Stimulated activated CD4-positive, alpha-beta T cell treated with anti-CD3 and anti-CD28 coated beads, Interleukin-2, amount 100 ng/mL, for 48 hours (primary cell): Measurements from ENCODE around the gene IQCM.

Experiments used
- DNase-seq, 2 donors: peaks; one replicate each; pipeline ENCODE4 v3.0.0-alpha.2; 2020

Gene IQCM

DNA sequence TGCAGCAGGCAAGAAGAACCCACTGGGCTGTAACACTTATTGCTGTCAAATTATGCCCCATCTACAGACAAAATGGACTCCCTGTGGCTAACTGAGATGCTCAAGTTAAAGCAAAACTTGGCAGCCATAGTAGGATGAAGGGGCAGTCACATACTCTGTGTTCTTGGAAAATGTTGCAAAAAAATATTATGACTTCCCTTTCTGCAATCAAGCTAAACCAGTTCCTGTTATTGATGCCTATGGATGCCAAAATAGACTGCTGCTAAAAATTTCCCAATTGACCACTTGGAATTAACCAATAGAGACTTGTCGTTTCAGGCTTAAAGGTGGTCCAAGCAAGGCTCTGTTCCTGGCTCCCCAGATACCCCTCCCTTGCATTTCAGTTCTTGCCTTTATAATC is 49.5 kb downstream of the IQCM start:
- no peak for DNase-seq

DNA sequence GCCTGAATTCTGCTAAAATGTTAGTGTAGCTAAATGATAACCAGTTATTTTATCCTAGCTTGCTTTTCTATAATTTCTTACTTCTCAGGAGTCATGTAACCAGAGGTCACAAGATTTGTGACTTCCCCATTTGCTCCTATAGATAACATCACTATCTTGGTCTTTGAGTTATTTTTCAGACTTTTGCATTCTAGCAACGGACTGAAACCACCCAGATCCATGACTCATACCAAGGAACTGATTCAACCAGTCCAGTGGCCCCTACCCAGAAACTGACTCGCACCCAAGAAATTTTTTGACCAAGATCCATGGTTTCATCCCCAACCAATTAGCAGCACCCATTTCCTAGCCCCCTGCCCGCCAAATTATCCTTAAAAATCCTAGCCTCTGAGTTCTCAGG is 50.0 kb downstream of the IQCM start:
- DNase-seq, result no peak

DNA sequence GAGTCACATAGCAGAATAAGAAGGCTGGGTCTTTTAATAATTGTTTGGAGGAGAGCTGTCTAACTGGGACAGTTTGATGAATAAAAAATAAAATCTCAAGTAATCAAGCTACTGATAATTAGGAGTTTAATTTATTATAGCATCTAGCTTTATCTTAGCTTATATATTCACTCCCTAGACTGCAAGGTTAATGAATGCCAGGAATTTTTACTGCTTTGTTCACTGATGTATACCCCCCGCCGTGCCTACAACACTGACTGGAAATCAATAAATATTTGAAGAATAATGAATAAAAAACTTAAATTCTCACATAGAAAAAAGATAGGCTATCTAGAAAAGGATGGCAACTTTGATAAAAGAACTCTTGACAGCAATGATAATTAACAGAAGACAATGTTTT is 59.7 kb downstream of the IQCM start:
- DNase-seq, result no peak

DNA sequence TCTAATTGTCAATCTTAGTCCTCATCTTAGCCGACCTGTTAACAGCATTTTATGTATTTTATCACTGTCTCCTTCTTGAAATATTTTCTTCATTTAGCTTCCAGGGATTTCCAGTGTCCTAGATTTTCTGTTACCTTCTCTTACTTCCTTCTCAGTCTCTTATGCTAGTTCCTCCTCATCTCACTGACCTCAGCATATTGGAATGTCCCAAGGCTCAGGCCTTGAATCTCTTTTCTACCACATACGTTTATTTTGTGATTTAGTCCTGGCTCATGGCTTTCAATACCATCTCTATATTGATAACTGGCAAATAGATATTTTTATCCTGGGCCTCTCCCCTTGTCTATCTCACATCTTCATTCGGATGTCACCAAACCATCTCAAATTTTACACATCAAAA is 61.1 kb downstream of the IQCM start:
- DNase-seq, result no peak

DNA sequence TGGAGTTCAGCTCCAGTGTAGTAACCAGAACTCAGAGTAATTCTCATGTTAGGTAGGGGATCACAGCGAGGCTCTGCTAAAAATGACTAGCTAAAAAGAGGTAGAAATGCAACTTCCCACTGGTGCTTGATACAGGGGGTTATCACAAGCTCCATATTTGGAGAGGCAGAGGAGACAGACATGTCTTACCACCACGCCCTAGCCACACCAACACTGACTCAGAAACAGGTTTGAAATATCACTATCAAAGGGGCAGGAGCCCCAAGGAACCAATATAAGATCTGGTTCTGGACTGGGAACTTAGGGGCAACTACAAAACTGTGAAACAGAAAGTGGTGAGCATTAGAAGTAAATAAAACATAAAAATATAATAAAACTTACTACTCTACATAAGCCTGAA is 62.9 kb downstream of the IQCM start:
- DNase-seq, result no peak

DNA sequence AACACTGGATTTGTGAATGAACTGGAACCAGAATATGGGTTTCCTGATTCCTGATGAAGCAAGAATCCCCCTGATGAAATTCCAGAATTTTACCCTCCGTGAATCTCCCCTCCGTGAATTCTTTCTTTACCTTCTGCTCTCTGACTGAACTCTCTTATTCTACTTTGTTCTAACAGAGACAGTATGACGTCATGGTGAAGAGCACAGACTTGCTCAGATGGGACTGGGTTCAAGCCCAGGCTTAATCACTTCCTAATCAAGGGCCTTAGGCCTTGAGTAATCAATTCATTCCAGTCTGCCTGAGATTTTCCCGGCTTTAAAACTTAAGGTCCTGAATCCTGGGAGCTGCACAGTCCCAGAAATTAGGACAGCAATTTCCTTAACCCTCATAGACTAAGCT is 64.5 kb downstream of the IQCM start:
- no peak for DNase-seq

DNA sequence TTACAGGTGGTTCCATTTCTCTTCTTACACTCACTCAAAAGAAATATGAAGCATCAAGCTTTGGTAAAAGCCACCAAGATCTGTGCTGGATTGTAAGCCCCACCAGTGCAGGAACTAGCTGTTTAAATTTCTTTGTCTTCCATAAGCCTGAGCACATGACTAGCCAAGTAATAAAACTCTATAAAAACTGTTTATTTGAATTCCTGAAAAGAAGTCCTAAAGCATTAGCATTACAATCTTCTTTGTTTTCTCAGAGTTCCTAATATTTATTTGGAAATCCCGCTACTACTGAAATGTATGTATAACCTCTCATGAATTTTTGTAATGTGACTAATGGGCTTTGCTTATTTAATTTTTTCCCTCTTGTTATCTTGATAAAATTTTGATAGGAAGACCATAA is 65.9 kb downstream of the IQCM start:
- DNase-seq, result no peak

DNA sequence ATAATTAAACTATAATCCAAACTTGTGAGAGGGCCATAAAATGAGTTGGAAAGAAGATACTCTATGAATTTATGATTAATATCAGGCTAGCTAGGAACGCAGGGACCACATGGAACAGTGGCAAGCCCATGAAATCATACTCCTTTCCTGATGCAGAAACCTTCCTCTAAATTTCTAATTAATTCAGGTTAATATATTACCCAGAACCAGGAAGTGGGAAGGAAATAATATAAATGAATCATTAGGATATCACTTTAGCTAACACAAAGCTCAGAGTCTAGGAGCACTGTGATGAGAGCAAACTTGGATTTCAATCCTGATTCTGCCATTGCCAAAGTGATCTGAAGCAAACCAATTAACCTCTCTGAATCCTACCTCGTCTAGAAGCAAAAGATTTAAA is 68.0 kb downstream of the IQCM start:
- DNase-seq, result no peak

DNA sequence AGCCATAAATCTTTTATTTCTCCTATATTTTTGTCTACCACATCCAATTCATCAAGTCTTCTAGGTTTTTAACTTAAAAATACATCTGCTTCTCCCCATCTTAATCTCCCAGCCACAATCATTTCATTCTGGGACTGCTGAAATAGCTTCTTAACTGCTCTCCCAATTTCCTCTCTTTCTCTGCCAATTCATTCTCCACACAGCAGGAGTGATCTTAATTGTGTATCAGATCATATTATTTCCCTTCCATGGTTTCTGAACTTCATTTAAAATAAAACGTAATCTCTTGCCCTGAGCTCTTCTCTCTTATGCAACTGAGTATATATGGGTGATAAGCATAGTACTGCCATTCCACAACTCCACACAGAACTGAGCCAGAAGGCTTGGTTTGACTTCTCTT is 69.4 kb downstream of the IQCM start:
- no peak for DNase-seq

DNA sequence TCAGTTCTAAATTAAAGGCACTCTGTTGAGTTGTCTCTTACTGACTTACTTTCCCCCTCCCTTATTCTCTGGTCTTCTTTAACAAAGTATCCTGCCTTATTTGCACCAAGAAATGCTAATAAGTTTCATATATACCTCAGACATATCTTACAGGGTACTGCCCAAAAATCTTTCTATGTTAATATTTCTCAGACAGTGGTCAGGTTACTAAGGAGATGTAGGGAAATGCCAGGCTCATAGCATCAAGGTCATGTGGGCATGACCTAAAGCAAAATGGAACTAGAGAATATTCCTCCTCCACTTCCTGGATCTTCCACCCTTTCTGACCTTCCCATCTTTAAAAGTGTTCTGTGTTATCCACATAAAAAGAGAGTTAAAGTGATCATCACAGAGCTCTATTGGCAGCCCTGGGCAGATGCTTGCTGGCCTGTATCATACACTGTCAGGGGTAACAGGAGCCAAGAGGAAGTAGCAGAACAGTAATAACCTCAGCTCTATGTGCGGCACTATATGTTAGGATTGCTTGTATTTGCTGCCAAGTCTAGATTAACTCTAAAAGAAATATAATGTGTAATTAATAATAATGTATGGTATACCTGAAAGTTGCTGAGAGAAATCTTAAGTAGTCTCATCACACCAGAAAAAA is 74.3 kb downstream of the IQCM start:
- DNase-seq, result no peak

DNA sequence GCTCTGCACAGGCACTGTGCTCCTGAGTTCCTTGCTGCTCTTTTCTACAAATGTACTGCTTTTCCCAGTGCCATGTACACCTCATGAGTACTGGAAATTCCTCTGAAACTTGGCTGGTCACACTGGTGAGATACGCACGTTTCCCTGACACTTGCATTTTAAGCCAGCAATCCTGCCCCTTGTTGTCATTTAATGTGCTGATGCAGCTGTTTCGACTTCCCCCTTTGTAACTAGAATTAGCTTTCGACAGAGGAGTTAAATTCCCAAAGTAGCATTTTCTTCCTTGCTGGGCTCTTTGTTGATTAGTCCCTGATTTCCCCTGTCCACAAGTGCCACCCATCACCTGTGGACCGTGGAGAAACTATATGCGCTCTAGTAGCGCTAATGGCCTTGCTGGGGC is 77.5 kb downstream of the IQCM start:
- DNase-seq, result no peak

DNA sequence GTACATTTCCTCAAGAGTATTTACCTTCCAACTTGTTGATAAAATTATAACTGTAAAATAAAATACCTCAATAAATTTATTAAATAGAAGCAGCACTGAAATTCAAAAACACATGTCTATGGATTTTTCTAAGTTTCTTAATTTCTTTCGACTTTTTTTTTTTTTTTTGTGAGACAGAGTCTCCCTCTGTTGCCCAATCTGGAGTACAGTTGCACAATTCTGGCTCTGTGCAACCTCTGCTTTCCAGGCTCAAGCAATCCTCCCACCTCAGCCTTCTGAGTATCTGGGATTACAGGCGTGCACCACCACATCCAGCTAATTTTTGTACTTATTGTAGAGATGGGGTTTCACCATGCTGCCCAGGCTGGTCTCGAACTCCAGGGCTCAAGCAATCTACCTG is 79.8 kb downstream of the IQCM start:
- DNase-seq, result no peak

DNA sequence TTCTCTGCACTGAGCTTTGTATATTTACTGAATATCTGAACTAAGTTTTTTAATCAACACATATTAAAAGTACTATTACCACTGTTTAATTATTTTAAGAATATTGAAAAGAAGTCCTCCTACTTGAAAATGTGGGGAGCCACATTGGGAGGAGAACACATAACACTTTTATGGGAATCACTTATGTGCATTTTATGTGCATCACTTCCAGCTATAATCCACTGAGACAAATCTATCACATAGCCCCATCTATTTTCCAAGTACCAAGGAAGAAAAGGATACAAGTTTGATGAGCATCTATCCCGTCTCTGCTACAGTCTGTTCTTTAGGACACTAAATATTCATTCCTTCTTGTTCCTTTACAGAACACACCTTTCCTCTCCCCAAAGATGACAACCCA is 87.2 kb downstream of the IQCM start:
- DNase-seq, result no peak

DNA sequence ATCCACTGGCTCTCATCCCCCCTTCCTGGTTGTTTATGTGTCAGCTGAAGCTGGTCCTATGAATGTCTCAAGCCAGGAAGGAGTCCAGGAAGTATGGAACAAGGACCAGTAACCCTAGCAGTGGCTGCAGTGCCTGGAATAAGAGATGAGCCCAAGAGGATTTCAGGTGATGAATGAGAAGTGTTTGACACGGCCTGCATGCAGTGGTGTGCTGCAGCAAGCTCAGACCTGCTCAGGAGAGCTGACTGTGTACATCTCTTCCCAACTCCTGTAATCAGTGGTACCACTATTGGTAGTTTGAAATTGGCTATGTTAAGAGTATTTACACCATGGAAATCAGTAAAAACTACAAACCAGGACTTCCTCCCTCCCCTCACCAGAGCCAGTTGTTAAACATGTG is 88.0 kb downstream of the IQCM start:
- no peak for DNase-seq

DNA sequence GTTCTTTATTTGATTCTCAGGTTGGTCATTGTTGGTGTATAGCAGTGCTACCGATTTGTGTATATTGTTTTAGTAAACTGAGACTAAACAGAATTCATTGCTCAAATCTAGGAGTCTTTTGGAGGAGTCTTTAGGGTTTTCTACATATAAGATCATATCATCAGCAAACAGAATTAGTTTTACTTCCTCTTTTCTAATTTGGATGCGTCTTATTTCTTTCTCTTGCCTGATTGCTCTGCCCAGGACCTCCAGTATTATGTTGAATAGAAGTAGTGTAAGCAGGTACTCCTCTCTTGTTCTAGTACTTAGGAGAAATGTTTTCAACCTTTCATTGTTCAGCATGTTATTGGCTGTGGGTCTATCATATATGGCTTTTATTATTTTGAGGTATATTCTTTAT is 92.6 kb downstream of the IQCM start:
- no peak for DNase-seq

DNA sequence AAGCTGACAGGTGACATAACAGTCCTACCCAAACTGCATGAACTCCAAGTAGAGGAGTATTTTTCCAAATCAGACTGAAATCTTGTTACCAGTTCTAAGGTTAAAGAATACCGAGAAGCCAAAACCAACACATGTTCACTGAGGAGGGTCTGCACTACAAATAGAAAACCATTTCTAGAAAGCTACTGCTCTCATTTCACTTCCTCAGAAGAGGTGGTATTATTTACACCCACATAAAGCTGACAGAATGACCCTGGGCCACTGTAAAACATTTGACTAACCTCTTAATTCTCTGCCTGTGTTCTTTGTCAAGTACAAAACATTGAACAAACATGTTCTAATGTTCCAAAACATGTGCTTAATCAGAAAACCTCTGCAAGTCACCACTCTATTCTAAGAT is 95.8 kb downstream of the IQCM start:
- no peak for DNase-seq

DNA sequence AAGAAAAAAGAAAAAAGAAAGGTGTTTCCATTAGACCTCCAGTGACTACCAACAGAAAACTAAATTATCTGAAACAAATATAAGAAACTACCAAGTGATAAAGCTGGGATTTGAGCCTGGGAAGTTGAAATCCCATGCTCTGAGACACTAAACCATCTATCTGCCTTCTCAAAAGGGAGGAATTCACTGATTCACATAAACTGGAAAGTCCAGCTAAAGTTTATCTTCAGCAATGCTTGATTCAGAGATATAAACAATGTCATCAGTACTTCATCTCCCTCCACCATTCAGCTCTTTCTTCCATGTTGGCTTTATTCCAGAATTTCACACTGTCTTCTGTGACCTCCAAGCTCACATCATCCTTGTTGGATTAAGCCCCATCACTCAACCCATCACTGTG is 96.3 kb downstream of the IQCM start:
- DNase-seq, result no peak

DNA sequence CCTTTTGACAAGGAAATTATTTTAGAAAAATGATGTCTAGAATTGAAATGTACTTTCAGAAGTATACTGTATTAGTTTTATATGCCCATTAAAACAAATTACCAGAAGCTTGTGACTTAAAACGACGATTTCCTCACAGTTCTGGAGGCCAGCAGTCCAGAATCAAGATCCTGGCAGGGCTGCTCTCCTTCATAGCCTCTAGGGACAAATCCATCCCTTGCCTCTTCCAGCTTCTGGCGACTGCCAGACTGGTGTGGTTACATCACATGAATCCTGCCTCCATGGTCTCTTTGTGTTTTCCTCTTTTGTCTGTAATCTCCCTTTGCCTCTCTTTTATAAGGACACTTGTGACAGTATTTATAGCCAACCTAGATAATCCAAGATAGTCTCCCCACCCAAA is 97.1 kb downstream of the IQCM start:
- DNase-seq, result no peak

DNA sequence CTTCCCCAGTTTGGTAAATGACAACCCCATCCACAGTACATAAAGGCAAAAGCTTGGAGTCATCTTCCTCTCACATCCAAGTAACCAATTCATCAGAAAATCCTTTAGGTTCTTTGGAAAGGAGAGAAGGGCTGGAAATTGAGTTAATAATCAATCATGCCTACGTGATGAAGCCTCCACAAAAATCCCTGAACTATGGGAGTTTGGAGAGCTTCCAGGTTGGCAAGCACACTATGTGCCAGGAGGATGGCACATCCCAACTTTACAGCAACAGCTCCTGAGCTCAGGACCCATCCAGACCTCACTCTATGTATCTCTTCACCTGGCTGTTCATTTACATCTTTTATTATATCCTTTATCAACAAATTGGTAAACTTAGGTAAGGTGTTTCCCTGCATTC is 98.9 kb downstream of the IQCM start:
- no peak for DNase-seq

DNA sequence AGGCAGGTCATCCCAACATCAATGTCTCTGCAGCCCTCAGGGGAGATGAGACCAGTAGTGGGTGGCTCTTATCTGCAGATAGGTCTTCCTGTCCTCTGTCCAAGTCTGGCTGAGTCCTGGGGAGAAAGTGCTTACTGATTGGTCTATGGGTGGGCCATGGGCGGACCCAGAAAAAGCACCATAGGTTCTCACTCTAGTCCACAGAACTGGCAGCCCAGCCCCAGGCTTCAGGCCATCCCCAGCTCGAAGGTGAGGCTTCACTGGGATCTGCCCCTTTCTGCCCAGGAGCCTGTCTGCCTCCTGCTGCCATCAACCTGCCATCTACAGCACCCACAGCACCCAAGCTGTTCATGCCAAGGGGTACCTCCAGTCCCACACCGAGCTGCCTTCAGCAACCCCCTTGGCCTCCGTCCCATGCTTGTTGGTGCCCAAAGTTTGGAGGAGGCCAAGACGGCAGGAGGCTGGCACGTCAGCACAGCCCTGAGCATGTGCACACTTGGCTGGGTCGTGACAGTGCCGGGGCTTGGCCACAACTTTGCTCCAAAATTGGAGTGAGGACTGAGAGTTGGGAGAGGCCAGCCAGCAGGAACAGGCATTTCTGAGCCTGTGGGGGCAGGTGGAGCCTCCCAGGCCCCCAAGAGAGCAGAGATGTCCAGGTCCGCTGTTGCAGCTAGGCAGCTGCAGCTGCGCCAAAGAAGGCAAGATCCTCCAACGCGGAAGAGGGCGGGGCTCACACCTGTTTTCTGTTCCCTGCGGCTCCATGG is 99.6 kb downstream of the IQCM start:
- no peak for DNase-seq

DNA sequence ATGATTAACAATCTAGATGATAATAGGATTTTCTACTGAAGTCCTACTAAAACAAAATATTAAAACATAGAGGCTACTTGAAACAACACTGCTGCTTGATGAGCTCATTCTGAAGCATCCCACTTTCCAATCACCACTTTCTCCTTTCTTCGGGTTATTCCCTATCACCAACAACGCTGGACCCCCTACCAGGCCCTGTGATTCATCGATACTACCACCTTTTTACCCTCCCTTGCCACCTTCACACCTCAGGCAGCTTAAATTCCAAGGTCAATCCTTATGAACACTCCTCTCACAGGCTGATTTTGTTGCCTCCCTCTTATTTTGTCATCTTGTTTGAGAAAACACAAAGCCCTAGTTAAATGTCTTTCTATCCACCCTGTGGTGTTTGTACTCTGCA is 102.6 kb downstream of the IQCM start:
- no peak for DNase-seq

DNA sequence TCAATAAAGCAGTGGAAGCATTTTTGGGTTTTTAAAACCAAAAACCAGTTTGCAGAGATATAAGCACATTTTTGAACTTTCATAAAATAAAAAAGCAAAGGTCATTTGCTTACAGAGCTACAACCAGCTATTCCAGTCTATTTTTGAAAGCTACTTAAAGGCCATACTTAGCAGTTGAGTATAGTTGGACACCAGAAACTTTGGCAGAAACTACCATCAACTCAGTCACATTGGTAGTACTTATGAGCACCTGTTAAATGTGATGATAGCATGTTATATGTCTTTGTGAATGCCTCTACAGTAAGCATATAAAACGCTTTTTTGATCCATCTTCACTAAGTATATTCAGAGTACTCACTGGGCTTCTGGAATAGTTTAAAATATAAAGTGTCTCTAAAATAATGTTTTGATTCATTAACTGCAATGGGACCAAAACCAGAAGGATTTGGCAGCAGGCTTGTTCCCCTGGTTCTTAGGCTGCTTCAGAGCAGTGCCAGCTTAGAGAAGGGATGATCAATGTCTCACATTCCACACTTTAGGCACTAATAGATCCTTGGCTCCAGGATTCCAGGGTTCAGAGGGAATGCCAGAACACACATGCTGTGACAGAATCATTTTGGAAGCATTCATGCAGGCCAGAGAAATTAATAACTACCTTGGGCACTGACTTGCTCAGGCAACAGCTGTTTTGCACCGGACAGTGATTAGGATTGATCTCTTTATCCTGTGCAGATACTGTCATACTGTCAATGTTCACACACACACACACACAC is 103.9 kb downstream of the IQCM start:
- no peak for DNase-seq

DNA sequence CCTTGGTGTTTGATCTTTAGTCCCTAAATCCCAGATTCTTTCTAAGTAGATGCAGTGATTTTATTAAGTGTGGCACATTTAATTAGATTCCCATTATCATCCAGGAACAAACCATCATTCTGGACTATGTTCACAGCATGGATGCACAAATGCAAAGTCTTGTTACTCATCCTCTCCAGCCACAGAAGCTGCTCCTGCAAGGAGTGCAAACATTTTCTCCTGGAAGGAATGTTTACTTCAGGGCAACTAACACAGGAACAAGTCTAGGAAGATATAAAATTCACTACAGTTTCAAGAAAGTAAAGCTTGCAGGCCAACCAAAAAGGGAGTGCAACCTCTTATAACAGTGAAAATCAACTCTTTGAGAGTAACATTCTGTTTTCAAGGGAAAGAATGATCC is 106.0 kb downstream of the IQCM start:
- no peak for DNase-seq

DNA sequence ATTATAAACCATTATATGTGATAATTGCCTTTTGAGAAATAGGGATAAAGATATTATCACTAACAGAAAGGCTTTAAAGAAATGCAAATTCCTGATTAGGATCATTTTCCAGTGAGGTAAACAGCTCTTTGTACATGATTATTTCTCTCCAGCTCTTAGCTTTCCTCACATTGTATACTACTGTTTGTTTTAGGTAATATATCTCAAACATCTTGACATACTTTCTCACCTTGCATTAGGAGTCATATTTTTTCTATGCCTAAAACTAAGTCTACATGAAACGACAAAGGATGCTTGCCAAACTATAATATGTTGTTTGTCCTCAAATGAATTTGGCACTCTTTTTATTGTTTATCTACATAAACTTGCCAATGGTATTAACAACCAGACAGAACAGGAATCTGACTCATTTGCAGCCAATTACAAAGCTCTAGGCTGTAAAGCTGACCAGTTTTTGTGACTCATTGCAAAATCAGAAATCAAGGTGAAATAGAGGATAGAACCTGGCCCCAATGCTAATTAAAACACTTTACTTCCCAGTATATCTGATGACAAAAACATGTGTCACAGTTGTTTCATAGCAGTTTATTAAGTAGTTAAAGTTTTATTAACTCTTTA is 107.0 kb downstream of the IQCM start:
- DNase-seq, result no peak
